ENCODE results near the gene SLC41A2. TPM values are rescaled to one million over a fixed set of nuclear protein-coding genes. Genes with fewer than 3 reads are reported as not detected.

The SLC41A2 gene
- total RNA-seq, 1 experiment from 2014 or later = 48.1 TPM

GRCh38 chr12:104964167-104964855 lies 6.2 kb upstream of the SLC41A2 start:
- DNase-seq = no peak
- H3K4me3 Mint-ChIP-seq (ENCODE audit: low read depth, unreplicated experiment) = no peak overlapping the region
- CTCF ChIA-PET = no interaction called here
- no peak for TF ChIP-seq CTCF (IDR thresholded peaks at IDR 0.05; ENCODE audit: unreplicated experiment)
- no peak overlapping the region for H3K27ac Mint-ChIP-seq (ENCODE audit: unreplicated experiment)
- H3K36me3 Mint-ChIP-seq (ENCODE audit: insufficient read depth, unreplicated experiment) = no peaks in the 10 kb centered on the region
- peaks cover 11% of the 10 kb centered on the region for H3K4me1 Mint-ChIP-seq (ENCODE audit: low read depth, unreplicated experiment)
- H3K27me3 Mint-ChIP-seq (ENCODE audit: unreplicated experiment) = peaks cover 9% of the 10 kb centered on the region
- intact Hi-C loops (cut with micrococcal nuclease; ENCODE audit: unreplicated experiment) = no loop called here
- BruUV-seq (replicated peaks) = no TSS peak
- H3K9me3 Mint-ChIP-seq (ENCODE audit: low read depth, unreplicated experiment) = no peaks in the 10 kb centered on the region

- no peak for DNase-seq
- no TSS peak for BruUV-seq (replicated peaks)
- Mint-ChIP-seq H3K27ac (ENCODE audit: unreplicated experiment) (no peak overlapping the region), H3K4me3 (ENCODE audit: low read depth, unreplicated experiment) (no peak overlapping the region), H3K36me3 (ENCODE audit: insufficient read depth, unreplicated experiment) (peaks cover 4% of the 10 kb centered on the region), H3K9me3 (ENCODE audit: low read depth, unreplicated experiment) (no peaks in the 10 kb centered on the region), H3K4me1 (ENCODE audit: low read depth, unreplicated experiment) (peaks cover 16% of the 10 kb centered on the region), H3K27me3 (ENCODE audit: unreplicated experiment) (peaks cover 9% of the 10 kb centered on the region)
- TF ChIP-seq CTCF (IDR thresholded peaks at IDR 0.05; ENCODE audit: unreplicated experiment) = no peak
- CTCF ChIA-PET = interaction anchor here (1.0 kb wide), 1 partner anchor 69 kb away, joined by 3 read pairs; no protein-coding TSS in a partner anchor
- intact Hi-C loops (cut with micrococcal nuclease; ENCODE audit: unreplicated experiment) = no loop called here
These were observed 5.7 kb upstream of the SLC41A2 start for GRCh38 chr12:104963757-104964156.

- intact Hi-C loops (cut with micrococcal nuclease; ENCODE audit: unreplicated experiment) = no loop called here
- Mint-ChIP-seq H3K9me3 (ENCODE audit: low read depth, unreplicated experiment) (no peaks in the 10 kb centered on the region), H3K36me3 (ENCODE audit: insufficient read depth, unreplicated experiment) (peaks cover 24% of the 10 kb centered on the region), H3K4me1 (ENCODE audit: low read depth, unreplicated experiment) (peaks cover 22% of the 10 kb centered on the region), H3K27me3 (ENCODE audit: unreplicated experiment) (peaks cover 9% of the 10 kb centered on the region), H3K4me3 (ENCODE audit: low read depth, unreplicated experiment) (no peak overlapping the region), H3K27ac (ENCODE audit: unreplicated experiment) (no peak overlapping the region)
- CTCF ChIA-PET = no interaction called here
- no TSS peak for BruUV-seq (replicated peaks)
- DNase-seq = no peak
- no peak for TF ChIP-seq CTCF (IDR thresholded peaks at IDR 0.05; ENCODE audit: unreplicated experiment)
These were observed 2.4 kb upstream of the SLC41A2 start for GRCh38 chr12:104960464-104960863.

- Mint-ChIP-seq H3K27me3 (ENCODE audit: unreplicated experiment) (peaks cover 7% of the 10 kb centered on the region), H3K4me1 (ENCODE audit: low read depth, unreplicated experiment) (peaks cover 29% of the 10 kb centered on the region), H3K9me3 (ENCODE audit: low read depth, unreplicated experiment) (no peaks in the 10 kb centered on the region), H3K4me3 (ENCODE audit: low read depth, unreplicated experiment) (peak overlapping the region; percentile 72), H3K27ac (ENCODE audit: unreplicated experiment) (peak overlapping the region; percentile 81), H3K36me3 (ENCODE audit: insufficient read depth, unreplicated experiment) (peaks cover 24% of the 10 kb centered on the region)
- CTCF ChIA-PET = interaction anchor here (1.1 to 1.3 kb wide), 2 partner anchors 197 to 578 kb away, joined by 4 to 7 read pairs; no protein-coding TSS in a partner anchor
- no peak for TF ChIP-seq CTCF (IDR thresholded peaks at IDR 0.05; ENCODE audit: unreplicated experiment)
- DNase-seq = no peak
- intact Hi-C loops (cut with micrococcal nuclease; ENCODE audit: unreplicated experiment) = loop anchor here (5.0 to 10.0 kb wide), 4 partner anchors 62 to 675 kb away; no protein-coding TSS in a partner anchor
- BruUV-seq (replicated peaks) = no TSS peak
These were observed 1.3 kb upstream of the SLC41A2 start for GRCh38 chr12:104959335-104959841.
